ENCODE data around the gene GRID2. TPM values are rescaled to one million over a fixed set of nuclear protein-coding genes. Genes with fewer than 3 reads are reported as not detected.

GRID2 gene
- polyA plus RNA-seq, 1 of the 3 experiments (the other 2 are of a cell fraction): not detected

- TF ChIP-seq GATA2 (CRISPR knock-in tag; IDR thresholded peaks at IDR 0.05) (no peak), NRF1 (IDR thresholded peaks at IDR 0.05; ENCODE audit: low read depth, low read length) (no peak)
- TF ChIP-seq, protein P1, sequence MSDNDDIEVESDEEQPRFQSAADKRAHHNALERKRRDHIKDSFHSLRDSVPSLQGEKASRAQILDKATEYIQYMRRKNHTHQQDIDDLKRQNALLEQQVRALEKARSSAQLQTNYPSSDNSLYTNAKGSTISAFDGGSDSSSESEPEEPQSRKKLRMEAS (IDR thresholded peaks at IDR 0.05; ENCODE audit: low read depth): no peak
Observed at GRCh38 chr4:92714640-92715039, 410.9 kb downstream of the GRID2 start (continued).

DNA sequence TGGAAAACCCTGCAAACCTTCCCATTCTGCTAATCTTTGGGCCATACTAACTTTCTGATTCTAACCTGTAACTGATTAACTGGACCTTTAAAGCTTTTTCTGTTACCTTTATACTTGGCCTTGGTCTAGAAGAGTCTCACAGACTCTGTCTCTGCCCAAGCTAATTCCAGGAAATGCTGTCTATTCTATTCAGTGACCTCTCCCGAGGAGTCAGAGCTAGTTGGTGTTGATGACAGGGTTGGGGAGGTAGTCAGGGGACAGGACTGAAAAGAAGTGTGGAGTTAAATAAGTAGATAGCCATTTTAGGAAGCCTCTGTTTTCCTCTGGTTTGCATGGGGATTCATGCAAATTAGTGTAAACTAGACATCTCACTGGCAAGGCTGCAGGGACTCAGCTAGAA, 429.5 kb downstream of the GRID2 start:
- H3K79me2 ChIP-seq (ENCODE audit: insufficient read depth): no peaks in the 10 kb centered on the region
- no peaks in the 10 kb centered on the region for H3K9me3 ChIP-seq
- H2AFZ ChIP-seq (ENCODE audit: low read depth): no peak overlapping the region
- TF ChIP-seq REST (IDR thresholded peaks at IDR 0.05; ENCODE audit: low read depth, low read length) (no peak), TEAD4 (IDR thresholded peaks at IDR 0.05; ENCODE audit: borderline replicate concordance, insufficient read depth) (no peak), MXI1 (IDR thresholded peaks at IDR 0.05; ENCODE audit: low read depth, low read length) (no peak), TAF1 (IDR thresholded peaks at IDR 0.05; ENCODE audit: borderline replicate concordance, low read depth, low read length) (no peak), TCF12 (IDR thresholded peaks at IDR 0.05) (no peak), YY1 (IDR thresholded peaks at IDR 0.05; ENCODE audit: low read depth) (no peak), IRF3 (IDR thresholded peaks at IDR 0.05; ENCODE audit: low read depth, low read length) (no peak), RAD21 (IDR thresholded peaks at IDR 0.05; ENCODE audit: low read length) (no peak)
- TF ChIP-seq, protein P2, sequence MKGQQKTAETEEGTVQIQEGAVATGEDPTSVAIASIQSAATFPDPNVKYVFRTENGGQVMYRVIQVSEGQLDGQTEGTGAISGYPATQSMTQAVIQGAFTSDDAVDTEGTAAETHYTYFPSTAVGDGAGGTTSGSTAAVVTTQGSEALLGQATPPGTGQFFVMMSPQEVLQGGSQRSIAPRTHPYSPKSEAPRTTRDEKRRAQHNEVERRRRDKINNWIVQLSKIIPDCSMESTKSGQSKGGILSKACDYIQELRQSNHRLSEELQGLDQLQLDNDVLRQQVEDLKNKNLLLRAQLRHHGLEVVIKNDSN (IDR thresholded peaks at IDR 0.05; ENCODE audit: borderline replicate concordance, low read depth): no peak
- H3K4me3 ChIP-seq (ENCODE audit: low read depth in 2 of 2, low read length in 1 of 2): no peak overlapping the region
- no peak overlapping the region for H3K27ac ChIP-seq (ENCODE audit: low read depth in 2 of 2, low read length in 1 of 2)
- POLR2A ChIA-PET: no interaction called here
- H3F3A ChIP-seq (replicated peaks; ENCODE audit: insufficient read depth): no peaks in the 10 kb centered on the region
- no peaks in the 10 kb centered on the region for H3K36me3 ChIP-seq (replicated peaks in 1 of 2; ENCODE audit: control insufficient read depth in 1 of 2, insufficient read depth in 2 of 2, low read length in 1 of 2)
- no peak for DNase-seq
- 57% methylated on average over 1 of the region's 1 CpG for WGBS (ENCODE audit: low lambda C conversion rate)
- H3K9me2 ChIP-seq: no peaks in the 10 kb centered on the region
- H3K27me3 ChIP-seq (ENCODE audit: insufficient read depth): no peaks in the 10 kb centered on the region
- no peaks in the 10 kb centered on the region for H4K20me1 ChIP-seq (ENCODE audit: insufficient read depth)
- CTCF ChIA-PET: interaction anchor here (0.7 kb wide), 1 partner anchor 14 kb away, joined by 3 read pairs; no protein-coding TSS in a partner anchor
- no peak overlapping the region for H3K9ac ChIP-seq
- no peak overlapping the region for H3K4me2 ChIP-seq
- no peaks in the 10 kb centered on the region for H3K4me1 ChIP-seq (ENCODE audit: control insufficient read depth in 1 of 2, insufficient read depth in 2 of 2, low read depth in 1 of 2, low read length in 1 of 2)

Measured in SK-N-SH (cell line).